ENCODE measurements around the gene NTN3. TPM values are rescaled to one million over a fixed set of nuclear protein-coding genes. Genes with fewer than 3 reads are reported as not detected.

Gene NTN3
- total and polyA plus RNA-seq, 9 donors = 0.12 to 0.34 (median 0.19) TPM; not detected in 5

GRCh38 chr16:2455081-2455845, 15.8 kb upstream of the NTN3 start:
- intact Hi-C loops (cut with DNase I) = no loop called here
- TF ChIP-seq POLR2A (IDR thresholded peaks at IDR 0.05) = no peak
- TF ChIP-seq EP300 (IDR thresholded peaks at IDR 0.05) = no peak
- no peak for TF ChIP-seq CTCF (IDR thresholded peaks at IDR 0.05)
- H3K4me3 ChIP-seq = no peak overlapping the region
- peak in 1 of 5 donors; percentile 18 for DNase-seq
- H3K9me3 ChIP-seq = no peaks in the 10 kb centered on the region
- H3K4me1 ChIP-seq (ENCODE audit: insufficient read depth) = peaks cover 3% of the 10 kb centered on the region
- H3K36me3 ChIP-seq = no peaks in the 10 kb centered on the region
- no peak overlapping the region for H3K27ac ChIP-seq
- H3K27me3 ChIP-seq = no peaks in the 10 kb centered on the region
- 90 to 92% (median 91%) methylated on average over 28 of the region's 28 CpGs for WGBS, 3 donors

GRCh38 chr16:2456551-2457153, 14.4 kb upstream of the NTN3 start:
- Histone ChIP-seq H3K36me3 (no peaks in the 10 kb centered on the region), H3K27me3 (no peaks in the 10 kb centered on the region), H3K4me1 (ENCODE audit: insufficient read depth) (peaks cover 3% of the 10 kb centered on the region), H3K4me3 (no peak overlapping the region), H3K27ac (no peak overlapping the region), H3K9me3 (no peaks in the 10 kb centered on the region)
- TF ChIP-seq EP300 (IDR thresholded peaks at IDR 0.05) (no peak), CTCF (IDR thresholded peaks at IDR 0.05) (no peak), POLR2A (IDR thresholded peaks at IDR 0.05) (no peak)
- 89 to 94% (median 91%) methylated on average over 21 of the region's 21 CpGs for WGBS, 3 donors
- no peak for DNase-seq
- intact Hi-C loops (cut with DNase I) = no loop called here

- H3K9me3 ChIP-seq = no peaks in the 10 kb centered on the region
- intact Hi-C loops (cut with DNase I) = no loop called here
- peaks cover 3% of the 10 kb centered on the region for H3K4me1 ChIP-seq (ENCODE audit: insufficient read depth)
- H3K4me3 ChIP-seq = no peak overlapping the region
- TF ChIP-seq POLR2A (IDR thresholded peaks at IDR 0.05) (no peak), EP300 (IDR thresholded peaks at IDR 0.05) (no peak), CTCF (IDR thresholded peaks at IDR 0.05) (no peak)
- 66 to 68% (median 68%) methylated on average over 12 to 13 of the region's 13 CpGs for WGBS, 3 donors
- H3K27me3 ChIP-seq = no peaks in the 10 kb centered on the region
- H3K27ac ChIP-seq = no peak overlapping the region
- DNase-seq = peak in 2 of 5 donors; percentile 16 to 34
- H3K36me3 ChIP-seq = no peaks in the 10 kb centered on the region
Observed at GRCh38 chr16:2457267-2457666, 13.8 kb upstream of the NTN3 start.

GRCh38 chr16:2457946-2458345, 13.2 kb upstream of the NTN3 start:
- 55 to 58% (median 57%) methylated on average over 7 of the region's 7 CpGs for WGBS, 3 donors
- Histone ChIP-seq H3K4me3 (no peak overlapping the region), H3K36me3 (no peaks in the 10 kb centered on the region), H3K27ac (no peak overlapping the region), H3K27me3 (no peaks in the 10 kb centered on the region), H3K4me1 (ENCODE audit: insufficient read depth) (peaks cover 3% of the 10 kb centered on the region), H3K9me3 (no peaks in the 10 kb centered on the region)
- TF ChIP-seq POLR2A (IDR thresholded peaks at IDR 0.05) = no peak
- intact Hi-C loops (cut with DNase I) = no loop called here
- peak in 1 of 5 donors; percentile 15 for DNase-seq
